ENCODE data around the gene SNRNP48. TPM values are rescaled to one million over a fixed set of nuclear protein-coding genes. Genes with fewer than 3 reads are reported as not detected.

Gene SNRNP48
- total RNA-seq, 3 donors from 2014 or later (not counting 1 experiment from before 2014, with no cell fraction given) = 12.3 to 17.0 (median 14.0) TPM

DNA sequence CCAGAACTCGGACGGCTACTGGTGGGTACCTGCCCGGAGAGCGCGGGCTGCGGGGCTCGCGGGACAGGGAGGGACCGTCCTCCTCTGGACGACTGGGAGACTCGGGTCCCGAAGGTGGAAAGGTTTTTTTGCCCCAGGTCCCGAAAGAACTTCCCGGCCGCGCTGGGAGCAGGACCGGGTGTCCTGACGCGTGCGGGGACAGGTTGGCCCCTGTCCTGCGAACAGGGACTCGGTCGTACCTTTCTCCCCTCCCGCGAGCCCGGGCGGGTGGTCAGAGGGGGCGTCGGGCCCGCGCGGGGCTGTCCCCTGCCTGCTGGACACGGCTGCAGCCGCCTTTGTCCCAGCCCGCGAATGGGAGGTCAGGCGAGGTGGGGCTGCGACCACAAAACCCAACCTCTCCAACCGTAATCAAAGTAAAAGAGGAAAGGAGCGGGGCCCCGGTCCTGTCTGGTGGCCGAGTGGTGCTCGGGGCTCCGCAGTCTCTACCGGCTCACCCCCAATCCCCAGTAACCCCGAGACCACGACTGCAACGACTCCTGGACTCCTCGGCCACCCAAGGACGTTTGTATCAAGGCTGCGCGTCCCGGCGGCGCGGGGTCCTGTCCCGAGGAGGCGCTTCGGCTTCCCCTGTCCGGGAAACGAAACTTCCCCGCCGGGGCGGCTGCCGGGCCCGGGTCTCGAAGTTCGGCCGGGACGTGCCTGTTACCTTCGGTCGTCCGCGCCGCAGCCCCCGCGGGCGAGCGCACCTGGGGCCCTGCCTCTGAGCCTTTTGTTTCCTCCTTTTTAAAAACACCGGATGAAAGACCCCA lies 47.7 kb upstream of the SNRNP48 start:
- no peak overlapping the region for H3K27ac Mint-ChIP-seq
- H3K4me1 Mint-ChIP-seq = peaks cover 0 to 11% of the 10 kb centered on the region in 2 donors
- WGBS (ENCODE audit: insufficient coverage) = under 1% methylated on average over 78 of the region's 80 CpGs
- H3K4me1 ChIP-seq (ENCODE audit: control insufficient read depth, insufficient read depth, low read length) = peaks cover 15% of the 10 kb centered on the region
- peaks cover 47 to 64% of the 10 kb centered on the region in 2 donors for H3K27me3 Mint-ChIP-seq (ENCODE audit: low read depth in 2 of 2)
- peak overlapping the region; percentile 81 for H3K4me3 Mint-ChIP-seq
- H3K9me3 ChIP-seq (ENCODE audit: control insufficient read depth, insufficient read depth, low read length) = no peaks in the 10 kb centered on the region
- H3K27ac ChIP-seq (ENCODE audit: low read length) = no peak overlapping the region
- no peaks in the 10 kb centered on the region for H3K36me3 ChIP-seq (ENCODE audit: control insufficient read depth, insufficient read depth, low read length)
- no peak for TF ChIP-seq CTCF (IDR thresholded peaks at IDR 0.05)
- no peaks in the 10 kb centered on the region for H3K9me3 Mint-ChIP-seq
- intact Hi-C loops (cut with micrococcal nuclease) = no loop called here
- H3K36me3 Mint-ChIP-seq = no peaks in the 10 kb centered on the region
- H3K4me3 ChIP-seq (ENCODE audit: low read length) = peak overlapping the region; percentile 34
- DNase-seq (peak in 1 of 2 donors; percentile 6), ATAC-seq (no peak)
- peaks cover 29% of the 10 kb centered on the region for H3K27me3 ChIP-seq (ENCODE audit: control insufficient read depth, insufficient read depth, low read length)

DNA sequence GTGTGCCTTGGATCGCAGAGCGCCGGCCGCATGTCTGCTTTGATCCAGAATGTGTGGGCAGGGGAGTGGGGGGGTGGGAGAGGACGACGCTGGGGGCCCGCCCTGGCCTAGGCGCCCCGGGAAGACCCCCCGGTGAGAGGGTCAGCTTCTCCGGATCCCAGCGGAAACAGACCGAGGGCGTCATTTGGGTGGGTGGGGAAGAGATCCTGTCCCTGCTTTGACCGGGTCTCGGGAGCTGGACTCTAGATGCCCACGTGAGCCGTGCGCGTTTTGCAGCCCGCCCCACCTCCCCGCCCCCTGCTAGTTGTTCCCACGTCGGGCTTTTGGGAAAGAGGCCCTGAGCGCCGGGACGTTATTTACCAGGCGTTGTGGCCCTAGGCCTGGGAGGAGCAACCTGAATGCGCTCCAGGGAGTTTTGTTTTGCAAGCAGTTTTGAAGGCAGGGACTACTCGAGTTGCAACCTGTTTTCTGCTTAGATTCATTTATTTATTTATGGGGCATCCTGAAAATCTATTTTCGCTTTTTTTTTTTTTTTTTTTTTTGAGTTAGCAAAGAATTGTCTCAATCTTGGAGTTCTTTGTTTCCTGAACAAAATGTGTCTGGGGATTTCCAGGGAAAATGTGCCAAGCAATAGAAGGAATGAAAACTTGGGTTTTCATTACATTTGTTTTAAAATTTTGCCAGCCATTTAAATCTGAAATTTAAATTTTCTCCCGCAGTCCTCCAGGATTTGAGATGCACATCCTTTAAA lies 46.9 kb upstream of the SNRNP48 start:
- 4% methylated on average over 32 of the region's 32 CpGs for WGBS (ENCODE audit: insufficient coverage)
- no peak for DNase-seq
- peak overlapping the region; percentile 65 for H3K4me3 Mint-ChIP-seq

GRCh38 chr6:7543789-7544424 lies 46.1 kb upstream of the SNRNP48 start:
- Mint-ChIP-seq H3K4me3 (peak overlapping the region; percentile 33), H3K27ac (no peak overlapping the region), H3K9me3 (no peaks in the 10 kb centered on the region), H3K4me1 (peaks cover 0 to 11% of the 10 kb centered on the region in 2 donors), H3K27me3 (ENCODE audit: low read depth in 2 of 2) (peaks cover 45 to 61% of the 10 kb centered on the region in 2 donors), H3K36me3 (no peaks in the 10 kb centered on the region)
- Histone ChIP-seq H3K9me3 (ENCODE audit: control insufficient read depth, insufficient read depth, low read length) (no peaks in the 10 kb centered on the region), H3K27ac (ENCODE audit: low read length) (no peak overlapping the region), H3K4me3 (ENCODE audit: low read length) (no peak overlapping the region), H3K27me3 (ENCODE audit: control insufficient read depth, insufficient read depth, low read length) (peaks cover 31% of the 10 kb centered on the region), H3K36me3 (ENCODE audit: control insufficient read depth, insufficient read depth, low read length) (no peaks in the 10 kb centered on the region), H3K4me1 (ENCODE audit: control insufficient read depth, insufficient read depth, low read length) (peaks cover 15% of the 10 kb centered on the region)
- no peak for DNase-seq
- 42% methylated on average over 11 of the region's 13 CpGs for WGBS (ENCODE audit: insufficient coverage)
- no peak for ATAC-seq
- intact Hi-C loops (cut with micrococcal nuclease) = no loop called here
- no peak for TF ChIP-seq CTCF (IDR thresholded peaks at IDR 0.05)

More for the DNA sequence above, 46.9 kb upstream of the SNRNP48 start:
- H3K4me3 ChIP-seq (ENCODE audit: low read length) = no peak overlapping the region
- no peaks in the 10 kb centered on the region for H3K36me3 Mint-ChIP-seq
- no peak overlapping the region for H3K27ac ChIP-seq (ENCODE audit: low read length)
- peaks cover 0 to 11% of the 10 kb centered on the region in 2 donors for H3K4me1 Mint-ChIP-seq
- peaks cover 29% of the 10 kb centered on the region for H3K27me3 ChIP-seq (ENCODE audit: control insufficient read depth, insufficient read depth, low read length)
- ATAC-seq = no peak
- no peaks in the 10 kb centered on the region for H3K9me3 Mint-ChIP-seq
- no peak for TF ChIP-seq CTCF (IDR thresholded peaks at IDR 0.05)
- H3K27me3 Mint-ChIP-seq (ENCODE audit: low read depth in 2 of 2) = peaks cover 47 to 62% of the 10 kb centered on the region in 2 donors
- peaks cover 15% of the 10 kb centered on the region for H3K4me1 ChIP-seq (ENCODE audit: control insufficient read depth, insufficient read depth, low read length)
- intact Hi-C loops (cut with micrococcal nuclease) = no loop called here
- H3K36me3 ChIP-seq (ENCODE audit: control insufficient read depth, insufficient read depth, low read length) = no peaks in the 10 kb centered on the region
- no peaks in the 10 kb centered on the region for H3K9me3 ChIP-seq (ENCODE audit: control insufficient read depth, insufficient read depth, low read length)
- no peak overlapping the region for H3K27ac Mint-ChIP-seq
